CD4-positive, alpha-beta T cell treated with Interleukin-15 for 4 hours (primary cell): ENCODE measurements around the gene TRAF1.

Experiments used
- DNase-seq: peaks from one replicate; pipeline ENCODE4 v3.0.0-alpha.2; 2020; ENCODE audit warnings: low spot score

The TRAF1 gene

GRCh38 chr9:120869360-120869687 is 57.3 kb downstream of the TRAF1 start:
- DNase-seq = no peak

DNA sequence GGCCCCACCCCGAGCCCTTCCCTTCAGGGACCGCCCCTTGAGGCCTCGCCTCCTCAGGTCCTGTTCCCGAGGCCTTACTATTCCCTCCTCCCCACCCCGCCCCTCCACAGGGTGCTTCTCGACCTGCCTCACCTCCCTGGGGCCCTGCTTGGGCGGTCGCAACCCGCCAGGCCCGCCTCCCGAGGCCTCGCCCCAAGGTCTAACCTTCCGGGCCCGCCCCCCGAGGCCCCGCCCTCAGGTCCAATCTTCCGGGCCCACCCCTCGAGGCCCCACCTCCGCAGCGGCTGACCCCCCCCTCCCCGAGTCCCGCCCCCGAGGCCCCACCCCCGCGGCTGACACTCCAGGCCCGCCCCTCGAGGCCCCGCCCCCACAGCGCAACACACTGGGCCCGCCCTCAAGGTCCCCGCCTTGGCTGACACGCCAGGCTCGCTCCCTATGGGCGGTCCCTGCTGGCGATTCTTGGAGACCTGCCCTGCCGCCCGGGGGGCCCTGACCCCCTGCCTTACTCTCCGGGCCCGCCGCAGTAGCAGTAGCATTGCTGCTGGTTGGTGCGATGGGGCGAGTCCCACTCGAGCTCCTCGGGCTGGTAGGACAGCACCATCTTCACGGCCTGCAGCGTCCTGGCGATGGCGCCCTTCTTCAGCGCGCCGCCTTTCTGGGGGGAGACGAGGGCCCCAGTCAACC is 57.8 kb downstream of the TRAF1 start:
- DNase-seq = peak; percentile 97

DNA sequence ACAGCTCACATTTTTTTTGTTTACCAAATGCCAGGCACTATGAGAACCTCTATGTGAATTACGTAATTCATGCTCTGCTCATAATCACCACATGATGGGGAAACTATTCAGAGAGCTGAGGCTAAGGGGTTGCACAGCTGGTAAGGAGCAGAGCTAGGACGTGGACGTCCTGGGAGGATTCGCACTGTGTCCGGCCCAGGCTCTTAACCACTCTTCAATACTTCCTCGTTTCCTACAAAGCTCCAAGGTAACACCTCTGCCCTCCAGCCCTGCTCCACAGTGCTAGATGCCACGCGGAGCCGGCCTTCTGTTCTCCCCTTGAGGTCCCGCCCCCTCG is 58.3 kb downstream of the TRAF1 start:
- DNase-seq = no peak

DNA sequence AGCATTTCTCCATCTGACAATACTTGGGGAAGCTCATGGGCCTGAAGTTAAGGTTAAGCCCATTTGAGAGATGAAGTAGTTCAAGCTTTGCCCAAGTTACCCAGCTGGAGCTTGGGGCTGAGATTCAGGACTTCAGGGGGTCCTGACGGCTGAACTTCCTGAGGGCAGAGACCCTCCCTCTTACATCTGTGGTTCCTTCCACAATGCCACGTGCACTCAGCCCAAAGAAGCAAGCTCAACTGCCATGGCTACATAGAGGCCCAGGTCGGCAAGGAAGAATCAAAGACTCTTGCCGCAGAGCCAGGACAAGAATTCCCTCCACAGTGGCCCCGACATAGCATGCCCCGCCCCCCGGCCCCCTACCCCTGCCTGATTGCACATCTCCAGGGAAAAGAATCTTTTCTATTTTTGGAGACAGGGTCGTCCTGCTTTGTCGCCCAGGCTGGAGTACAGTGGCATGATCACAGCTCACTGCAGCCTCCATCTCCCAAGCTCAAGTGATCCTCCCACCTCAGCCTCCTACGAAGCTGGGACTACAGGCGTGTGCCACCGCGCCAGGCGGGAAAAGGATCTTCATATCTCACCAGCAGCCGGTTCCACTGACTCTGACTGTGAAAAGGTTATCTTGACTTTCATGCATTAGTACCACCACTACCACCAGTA is 58.8 kb downstream of the TRAF1 start:
- DNase-seq = no peak

GRCh38 chr9:120866651-120867050 is 59.9 kb downstream of the TRAF1 start:
- DNase-seq = no peak

GRCh38 chr9:120865809-120866208 is 60.8 kb downstream of the TRAF1 start:
- no peak for DNase-seq

DNA sequence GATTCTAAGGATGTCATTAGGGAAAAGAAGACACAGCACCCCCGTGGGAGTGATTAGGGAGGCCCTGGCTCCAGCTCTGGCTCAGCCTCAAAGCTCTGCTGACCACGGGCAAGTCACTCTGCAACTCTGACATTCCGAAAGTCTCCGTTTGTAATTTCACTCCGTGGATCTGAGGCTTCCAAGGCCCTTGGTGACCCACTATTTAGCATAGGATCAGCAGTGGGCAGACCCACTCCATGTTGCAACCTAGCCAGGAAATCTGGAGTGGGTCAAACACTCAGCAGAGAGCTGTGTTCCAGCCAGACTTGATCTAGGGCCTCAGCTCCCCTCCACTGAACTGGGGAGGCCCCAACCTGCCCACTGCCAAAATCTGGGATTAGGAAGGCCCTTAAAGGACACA is 61.4 kb downstream of the TRAF1 start:
- DNase-seq = no peak

- DNase-seq = no peak
These were observed 61.9 kb downstream of the TRAF1 start for GRCh38 chr9:120864719-120865118.

DNA sequence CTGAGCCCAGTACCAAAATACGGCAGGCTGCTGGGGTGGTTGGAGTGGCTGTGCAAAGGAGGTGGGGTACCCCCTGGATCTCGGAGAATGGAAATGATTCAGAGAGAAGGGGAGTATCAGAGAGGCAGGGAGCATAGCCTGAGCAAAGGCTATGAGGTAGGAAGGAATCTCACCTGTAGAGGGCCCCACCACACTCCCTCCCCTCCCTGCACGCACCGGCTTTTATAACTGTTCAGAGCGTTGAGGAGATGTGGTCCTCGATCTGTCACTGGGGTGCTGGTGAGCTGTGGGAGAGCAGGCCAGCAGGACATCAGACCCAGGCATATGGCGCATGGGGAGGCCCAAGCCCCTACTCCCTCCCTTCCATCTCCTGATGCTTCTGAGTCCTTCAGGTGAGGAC is 62.8 kb downstream of the TRAF1 start:
- DNase-seq = no peak

- no peak for DNase-seq
These were observed 64.1 kb downstream of the TRAF1 start for GRCh38 chr9:120862452-120862851.

GRCh38 chr9:120861935-120862334 is 64.7 kb downstream of the TRAF1 start:
- no peak for DNase-seq

GRCh38 chr9:120860083-120860482 is 66.5 kb downstream of the TRAF1 start:
- no peak for DNase-seq

GRCh38 chr9:120859361-120859760 is 67.2 kb downstream of the TRAF1 start:
- DNase-seq = no peak

GRCh38 chr9:120857902-120858301 is 68.7 kb downstream of the TRAF1 start:
- DNase-seq = no peak

GRCh38 chr9:120857481-120857880 is 69.1 kb downstream of the TRAF1 start:
- no peak for DNase-seq

- no peak for DNase-seq
These were observed 69.9 kb downstream of the TRAF1 start for GRCh38 chr9:120856700-120857099.

DNA sequence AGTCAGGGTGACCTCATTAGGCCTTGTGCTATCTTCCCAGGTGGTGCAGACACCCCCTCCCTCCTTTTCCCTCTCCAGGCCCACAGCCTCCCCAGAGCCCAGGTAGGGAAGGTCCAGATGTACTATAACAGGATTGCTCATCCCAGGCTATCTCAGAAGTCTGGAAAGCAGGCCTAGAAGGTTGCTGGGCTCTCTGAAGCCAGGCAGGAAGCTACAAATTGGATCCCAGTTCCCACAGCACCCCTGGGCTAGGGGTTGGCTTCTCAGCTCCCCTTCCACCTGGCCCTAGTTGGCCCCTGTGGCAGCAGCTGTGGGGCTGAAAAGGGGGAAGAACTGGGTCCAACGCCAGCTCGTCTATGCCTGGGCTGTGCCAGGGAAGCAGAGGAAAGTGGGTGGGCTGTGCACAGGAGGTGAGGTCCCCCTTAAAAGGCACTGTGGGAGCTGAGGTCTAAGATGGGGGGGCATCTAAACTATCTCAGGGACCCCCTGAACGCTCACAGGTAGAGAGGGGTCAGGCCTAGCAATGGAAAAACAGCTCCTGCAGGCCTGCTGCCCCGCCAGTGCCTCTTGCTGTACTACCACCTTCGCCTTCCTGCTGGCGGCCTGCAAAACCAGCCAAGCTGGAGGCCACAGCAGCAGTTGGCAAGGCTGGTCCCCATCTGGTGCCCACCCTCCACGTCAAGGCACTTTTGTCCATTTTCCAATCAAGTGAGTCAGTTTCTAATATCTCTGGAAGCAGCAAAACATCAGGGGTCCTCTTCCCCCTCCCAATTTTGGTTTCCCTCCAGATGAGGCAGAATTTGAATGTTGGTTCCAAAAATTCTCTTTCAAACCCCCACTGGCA is 70.5 kb downstream of the TRAF1 start:
- DNase-seq = no peak

DNA sequence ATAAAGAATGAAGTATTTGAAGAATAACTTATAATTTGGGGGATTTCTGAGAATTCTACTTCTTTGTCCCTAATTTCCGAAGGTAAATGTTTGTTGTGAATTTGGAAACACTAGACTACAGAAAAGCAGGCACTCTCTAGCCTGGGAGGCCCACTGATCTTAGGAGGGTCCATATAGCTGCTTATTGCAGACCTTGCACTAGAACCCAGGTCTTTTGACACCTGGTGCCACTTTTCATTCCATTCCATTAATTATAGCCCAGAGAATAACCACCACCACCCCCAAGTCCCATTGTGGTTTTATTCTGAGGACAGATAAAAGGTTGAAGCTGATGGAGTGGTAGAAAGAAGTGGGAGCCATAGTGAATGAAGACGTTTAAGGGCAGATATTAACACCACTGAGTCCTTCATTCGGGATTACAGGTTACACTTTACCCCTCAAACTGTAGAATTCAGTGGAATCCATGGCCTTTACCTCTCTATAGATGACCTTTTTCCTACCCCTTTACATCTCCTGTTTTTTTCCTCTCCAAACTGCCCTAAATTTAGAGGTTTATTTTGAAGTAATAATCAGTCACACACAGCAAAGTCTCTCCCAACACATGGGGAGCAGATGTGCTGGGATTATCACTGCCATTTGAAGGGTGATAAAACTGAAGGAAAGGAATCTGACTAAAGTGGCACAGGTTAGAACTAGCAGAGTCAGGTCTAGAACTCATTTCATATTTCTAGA is 71.8 kb downstream of the TRAF1 start:
- DNase-seq = no peak

- no peak for DNase-seq
These were observed 73.4 kb downstream of the TRAF1 start for GRCh38 chr9:120853198-120853597.
